Measurements from ENCODE around the gene RAET1L.

GRCh38 chr6:150032598-150032997 lies 7.3 kb upstream of the RAET1L start:
- TF ChIP-seq, protein P1, sequence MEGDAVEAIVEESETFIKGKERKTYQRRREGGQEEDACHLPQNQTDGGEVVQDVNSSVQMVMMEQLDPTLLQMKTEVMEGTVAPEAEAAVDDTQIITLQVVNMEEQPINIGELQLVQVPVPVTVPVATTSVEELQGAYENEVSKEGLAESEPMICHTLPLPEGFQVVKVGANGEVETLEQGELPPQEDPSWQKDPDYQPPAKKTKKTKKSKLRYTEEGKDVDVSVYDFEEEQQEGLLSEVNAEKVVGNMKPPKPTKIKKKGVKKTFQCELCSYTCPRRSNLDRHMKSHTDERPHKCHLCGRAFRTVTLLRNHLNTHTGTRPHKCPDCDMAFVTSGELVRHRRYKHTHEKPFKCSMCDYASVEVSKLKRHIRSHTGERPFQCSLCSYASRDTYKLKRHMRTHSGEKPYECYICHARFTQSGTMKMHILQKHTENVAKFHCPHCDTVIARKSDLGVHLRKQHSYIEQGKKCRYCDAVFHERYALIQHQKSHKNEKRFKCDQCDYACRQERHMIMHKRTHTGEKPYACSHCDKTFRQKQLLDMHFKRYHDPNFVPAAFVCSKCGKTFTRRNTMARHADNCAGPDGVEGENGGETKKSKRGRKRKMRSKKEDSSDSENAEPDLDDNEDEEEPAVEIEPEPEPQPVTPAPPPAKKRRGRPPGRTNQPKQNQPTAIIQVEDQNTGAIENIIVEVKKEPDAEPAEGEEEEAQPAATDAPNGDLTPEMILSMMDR (IDR thresholded peaks at IDR 0.05), result no peak
- TF ChIP-seq POLR2AphosphoS5 (IDR thresholded peaks at IDR 0.05), result no peak
- no peak for TF ChIP-seq POLR2A (IDR thresholded peaks at IDR 0.05)

Measured in breast epithelium (tissue), 3 donors.